22Rv1 (cell line): ENCODE results near the gene EIF3D.

Source experiments
- ZFX ChIP-seq: fragments of 450-650 bp; IDR thresholded peaks from 2 replicates; pipeline ENCODE4 v1.6.1; 2017; ENCODE audit warnings: antibody characterized with exemption, borderline replicate concordance
- TF ChIP-seq, protein P1 (sequence below): fragments of 450-650 bp; IDR thresholded peaks from 2 replicates; pipeline ENCODE4 v1.5.1; 2017; ENCODE audit warnings: mild to moderate bottlenecking

DNA sequence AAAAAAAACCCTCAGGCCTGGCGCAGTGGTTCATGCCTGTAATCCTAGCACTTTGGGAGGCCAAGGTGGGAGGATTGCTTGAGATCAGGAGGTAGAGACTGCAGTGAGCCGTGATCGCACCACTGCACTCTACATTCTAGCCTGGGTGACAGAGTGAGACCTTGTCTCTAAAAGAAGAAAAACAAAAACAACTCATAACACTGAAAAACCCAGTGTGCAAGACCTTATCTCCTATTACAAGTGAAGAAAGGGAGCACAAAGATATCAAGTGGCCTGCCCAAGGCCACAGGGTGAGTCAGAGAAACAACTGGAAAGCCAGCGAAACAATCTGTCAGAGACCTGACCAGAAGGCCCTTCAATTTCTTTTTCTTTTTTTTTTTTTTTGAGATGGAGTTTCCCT is 50.0 kb downstream of the EIF3D start:
- TF ChIP-seq, protein P1, sequence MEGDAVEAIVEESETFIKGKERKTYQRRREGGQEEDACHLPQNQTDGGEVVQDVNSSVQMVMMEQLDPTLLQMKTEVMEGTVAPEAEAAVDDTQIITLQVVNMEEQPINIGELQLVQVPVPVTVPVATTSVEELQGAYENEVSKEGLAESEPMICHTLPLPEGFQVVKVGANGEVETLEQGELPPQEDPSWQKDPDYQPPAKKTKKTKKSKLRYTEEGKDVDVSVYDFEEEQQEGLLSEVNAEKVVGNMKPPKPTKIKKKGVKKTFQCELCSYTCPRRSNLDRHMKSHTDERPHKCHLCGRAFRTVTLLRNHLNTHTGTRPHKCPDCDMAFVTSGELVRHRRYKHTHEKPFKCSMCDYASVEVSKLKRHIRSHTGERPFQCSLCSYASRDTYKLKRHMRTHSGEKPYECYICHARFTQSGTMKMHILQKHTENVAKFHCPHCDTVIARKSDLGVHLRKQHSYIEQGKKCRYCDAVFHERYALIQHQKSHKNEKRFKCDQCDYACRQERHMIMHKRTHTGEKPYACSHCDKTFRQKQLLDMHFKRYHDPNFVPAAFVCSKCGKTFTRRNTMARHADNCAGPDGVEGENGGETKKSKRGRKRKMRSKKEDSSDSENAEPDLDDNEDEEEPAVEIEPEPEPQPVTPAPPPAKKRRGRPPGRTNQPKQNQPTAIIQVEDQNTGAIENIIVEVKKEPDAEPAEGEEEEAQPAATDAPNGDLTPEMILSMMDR = no peak
- no peak for TF ChIP-seq ZFX
